SU-DHL-6 (cell line): ENCODE data around the gene MYOD1.

ENCODE experiments used
- EZH2phosphoT487 ChIP-seq: fragments of 200-600 bp; sonication (generic), shearing (Covaris generic); conservative IDR thresholded peaks from 2 replicates; pipeline ENCODE4 v1.6.1; 2018; ENCODE audit warnings: mild to moderate bottlenecking, antibody characterized with exemption, low read length, moderate library complexity, mixed read lengths
- TF ChIP-seq, protein P1 (sequence below): fragments of 200-600 bp; sonication (generic); IDR thresholded peaks from one replicate; pipeline ENCODE4 v1.5.1; 2017; ENCODE audit warnings: antibody characterized with exemption, mild to moderate bottlenecking, low read length, moderate library complexity; ENCODE audit not compliant: insufficient read depth, poor library complexity, severe bottlenecking

DNA sequence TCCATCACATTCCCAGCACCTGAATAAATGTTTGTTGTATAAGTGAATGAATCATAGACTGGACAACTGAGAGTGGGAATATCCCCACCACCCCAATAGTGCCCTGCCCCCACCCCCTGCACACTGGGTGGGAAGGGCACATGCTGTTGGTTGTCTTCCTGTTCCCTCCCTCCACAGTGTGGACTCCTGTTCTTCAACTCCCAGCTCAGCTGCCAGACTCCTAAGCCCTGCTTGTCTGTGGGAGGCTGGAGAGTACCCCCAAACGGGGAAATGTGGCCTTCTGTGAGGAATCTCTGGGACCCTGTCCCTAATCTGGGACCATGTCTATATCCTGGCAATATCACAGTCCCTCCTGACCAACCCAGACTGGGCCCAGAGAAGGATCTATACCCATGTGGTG, 5.5 kb upstream of the MYOD1 start:
- TF ChIP-seq, protein P1, sequence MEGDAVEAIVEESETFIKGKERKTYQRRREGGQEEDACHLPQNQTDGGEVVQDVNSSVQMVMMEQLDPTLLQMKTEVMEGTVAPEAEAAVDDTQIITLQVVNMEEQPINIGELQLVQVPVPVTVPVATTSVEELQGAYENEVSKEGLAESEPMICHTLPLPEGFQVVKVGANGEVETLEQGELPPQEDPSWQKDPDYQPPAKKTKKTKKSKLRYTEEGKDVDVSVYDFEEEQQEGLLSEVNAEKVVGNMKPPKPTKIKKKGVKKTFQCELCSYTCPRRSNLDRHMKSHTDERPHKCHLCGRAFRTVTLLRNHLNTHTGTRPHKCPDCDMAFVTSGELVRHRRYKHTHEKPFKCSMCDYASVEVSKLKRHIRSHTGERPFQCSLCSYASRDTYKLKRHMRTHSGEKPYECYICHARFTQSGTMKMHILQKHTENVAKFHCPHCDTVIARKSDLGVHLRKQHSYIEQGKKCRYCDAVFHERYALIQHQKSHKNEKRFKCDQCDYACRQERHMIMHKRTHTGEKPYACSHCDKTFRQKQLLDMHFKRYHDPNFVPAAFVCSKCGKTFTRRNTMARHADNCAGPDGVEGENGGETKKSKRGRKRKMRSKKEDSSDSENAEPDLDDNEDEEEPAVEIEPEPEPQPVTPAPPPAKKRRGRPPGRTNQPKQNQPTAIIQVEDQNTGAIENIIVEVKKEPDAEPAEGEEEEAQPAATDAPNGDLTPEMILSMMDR = no peak
- no peak for TF ChIP-seq EZH2phosphoT487
